Endothelial cell (in vitro differentiated cells): ENCODE measurements around the gene SLC38A8. TPM values are rescaled to one million over a fixed set of nuclear protein-coding genes. Genes with fewer than 3 reads are reported as not detected.

Experiments used
- DNase-seq: peaks from one replicate; pipeline ENCODE4 v3.0.0; 2021; ENCODE audit warnings: low spot score
- H3K27ac Mint-ChIP-seq: one replicate; pipeline ENCODE4 v1.8.0; 2021; ENCODE audit warnings: mixed read lengths, inconsistent platforms; ENCODE audit not compliant: unreplicated experiment
- H3K27me3 Mint-ChIP-seq: one replicate; pipeline ENCODE4 v1.8.0; 2021; ENCODE audit warnings: mild to moderate bottlenecking, moderate library complexity, mixed read lengths, inconsistent platforms; ENCODE audit not compliant: unreplicated experiment
- H3K36me3 Mint-ChIP-seq: one replicate; pipeline ENCODE4 v1.8.0; 2021; ENCODE audit warnings: mild to moderate bottlenecking, low read depth, mixed read lengths, inconsistent platforms; ENCODE audit not compliant: unreplicated experiment
- H3K4me1 Mint-ChIP-seq: one replicate; pipeline ENCODE4 v1.8.0; 2021; ENCODE audit warnings: mild to moderate bottlenecking, mixed read lengths, inconsistent platforms; ENCODE audit not compliant: unreplicated experiment
- H3K4me3 Mint-ChIP-seq: one replicate; pipeline ENCODE4 v1.8.0; 2021; ENCODE audit warnings: mild to moderate bottlenecking, mixed read lengths, inconsistent platforms; ENCODE audit not compliant: unreplicated experiment
- H3K9me3 Mint-ChIP-seq: one replicate; pipeline ENCODE4 v1.8.0; 2021; ENCODE audit warnings: mixed read lengths, inconsistent platforms; ENCODE audit not compliant: unreplicated experiment
- CTCF ChIP-seq: fragments of 200-600 bp; sonication (generic); IDR thresholded peaks from one replicate; pipeline ENCODE4 v1.5.0; 2021; ENCODE audit warnings: antibody characterized with exemption; ENCODE audit not compliant: unreplicated experiment
- total RNA-seq: library from RNA; stranded (reverse); fragmentation: NEBNext Ultra II Directional; extraction: Animal tissue kit (Norgen Biotek cat#: 25700); gene quantifications from one replicate; pipeline ENCODE4 v1.2.1, GENCODE V29; 2021; ENCODE audit not compliant: unreplicated experiment

SLC38A8 gene
- total RNA-seq, 1 donor from 2014 or later, result not detected

DNA sequence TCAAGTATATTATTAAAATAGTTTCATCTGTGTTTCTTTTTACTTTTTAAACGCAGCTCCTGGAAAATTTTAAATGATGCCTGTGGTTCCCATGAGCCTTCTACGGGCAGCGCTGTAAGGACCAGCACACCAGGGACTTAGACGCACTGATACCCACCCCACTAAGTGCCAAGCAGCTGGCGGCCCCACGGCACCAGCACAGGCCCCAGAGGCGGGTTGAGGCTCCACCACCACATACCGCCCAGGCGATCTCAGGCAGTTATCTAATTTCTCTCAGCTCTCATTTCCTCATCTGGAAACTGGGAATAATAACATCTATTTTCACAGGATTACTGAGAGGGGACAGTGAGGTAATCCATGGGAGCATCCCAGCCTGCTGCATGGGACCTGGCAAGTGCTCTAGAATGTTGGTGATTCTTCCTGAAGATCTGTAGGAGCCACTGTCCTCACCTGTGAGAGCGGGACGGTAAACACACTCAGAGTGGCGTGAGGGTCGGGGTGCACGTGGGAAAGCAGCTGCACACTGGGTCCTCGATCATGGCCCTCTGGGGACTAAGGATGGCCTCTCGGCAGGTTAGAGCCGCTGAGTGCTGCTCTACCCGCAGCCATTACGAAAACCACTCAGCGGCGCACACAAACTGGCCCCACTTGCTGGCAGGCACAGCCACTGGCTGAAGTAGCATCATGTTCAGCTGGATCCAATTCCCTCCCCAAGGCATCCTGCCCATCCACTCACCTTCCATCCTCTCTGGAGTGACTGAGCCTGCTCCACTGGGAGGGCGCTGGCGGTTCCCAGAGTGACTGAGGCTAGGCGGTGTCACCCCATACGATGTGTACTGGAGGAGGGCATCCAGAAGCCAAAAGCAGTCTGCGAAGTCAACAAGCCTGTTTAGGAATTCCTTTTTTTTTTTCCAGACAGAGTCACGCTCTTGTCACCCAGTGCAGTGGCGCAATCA is 17.6 kb upstream of the SLC38A8 start:
- Mint-ChIP-seq H3K4me3 (no peak overlapping the region), H3K27ac (no peak overlapping the region), H3K27me3 (no peaks in the 10 kb centered on the region), H3K36me3 (peaks cover 45% of the 10 kb centered on the region), H3K9me3 (no peaks in the 10 kb centered on the region), H3K4me1 (no peaks in the 10 kb centered on the region)
- no peak for DNase-seq
- no peak for TF ChIP-seq CTCF

DNA sequence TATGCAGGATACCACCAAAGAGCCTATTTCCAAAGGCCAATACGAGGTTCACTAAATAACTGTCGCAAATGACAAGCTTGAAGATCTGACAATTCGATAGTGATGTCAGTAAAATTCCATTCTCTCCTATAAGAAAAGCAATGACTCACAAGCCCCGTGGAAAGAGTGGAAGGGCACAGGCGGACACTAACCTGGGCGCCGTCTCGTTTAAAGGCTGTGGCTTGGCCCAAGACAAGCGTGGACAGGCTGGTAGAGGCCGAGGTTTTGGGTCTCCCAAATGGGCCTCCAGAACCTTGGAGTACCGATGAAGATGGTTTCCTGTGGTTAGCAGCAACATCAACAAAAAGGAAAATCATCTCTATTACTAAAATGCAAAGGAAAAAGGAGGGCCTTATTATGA is 16.5 kb upstream of the SLC38A8 start:
- no peak for TF ChIP-seq CTCF
- Mint-ChIP-seq H3K9me3 (no peaks in the 10 kb centered on the region), H3K36me3 (peaks cover 46% of the 10 kb centered on the region), H3K4me3 (no peak overlapping the region), H3K27me3 (no peaks in the 10 kb centered on the region), H3K27ac (no peak overlapping the region), H3K4me1 (no peaks in the 10 kb centered on the region)
- no peak for DNase-seq

DNA sequence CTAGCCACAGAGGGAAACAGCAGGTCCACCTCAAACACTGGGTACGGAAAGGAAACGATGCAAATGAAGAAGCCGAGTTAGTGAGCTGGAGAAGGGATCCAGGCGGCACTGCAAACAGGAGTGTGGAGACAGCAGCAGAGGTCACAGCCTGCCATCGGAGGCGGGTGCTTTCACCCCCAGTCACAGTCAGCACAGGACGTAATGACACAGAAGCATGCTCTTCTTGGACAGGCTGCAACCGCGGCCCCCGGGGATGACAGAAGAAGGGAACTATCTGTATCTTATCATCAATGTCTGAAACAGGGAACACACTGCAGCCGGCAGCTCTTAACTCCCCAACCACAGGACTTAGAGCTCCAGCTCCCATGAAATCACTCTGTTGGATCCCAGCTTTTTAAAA is 16.1 kb upstream of the SLC38A8 start:
- Mint-ChIP-seq H3K27ac (no peak overlapping the region), H3K9me3 (no peaks in the 10 kb centered on the region), H3K4me1 (no peaks in the 10 kb centered on the region), H3K27me3 (no peaks in the 10 kb centered on the region), H3K4me3 (peak overlapping the region; percentile 44), H3K36me3 (peaks cover 51% of the 10 kb centered on the region)
- TF ChIP-seq CTCF, result no peak
- DNase-seq, result no peak

GRCh38 chr16:84058211-84058610 is 15.6 kb upstream of the SLC38A8 start:
- Mint-ChIP-seq H3K36me3 (peaks cover 51% of the 10 kb centered on the region), H3K27ac (peak overlapping the region; percentile 52), H3K4me1 (no peaks in the 10 kb centered on the region), H3K4me3 (peak overlapping the region; percentile 56), H3K27me3 (no peaks in the 10 kb centered on the region), H3K9me3 (no peaks in the 10 kb centered on the region)
- TF ChIP-seq CTCF, result no peak
- DNase-seq, result no peak

- Mint-ChIP-seq H3K4me1 (no peaks in the 10 kb centered on the region), H3K27ac (no peak overlapping the region)
Observed at GRCh38 chr16:84056933-84057332, 14.3 kb upstream of the SLC38A8 start.

More at GRCh38 chr16:84056933-84057332, 14.3 kb upstream of the SLC38A8 start:
- no peak for DNase-seq
- Mint-ChIP-seq H3K4me3 (no peak overlapping the region), H3K27me3 (no peaks in the 10 kb centered on the region), H3K9me3 (no peaks in the 10 kb centered on the region), H3K36me3 (peaks cover 52% of the 10 kb centered on the region)
- no peak for TF ChIP-seq CTCF
